GM04504 (cell line): ENCODE measurements around the gene LIX1.
"Not testable (repeated sequence)": the region's sequence is repeated elsewhere in the genome, so short reads cannot be mapped to it uniquely, and the experiment has no call there.

Source experiments
- DNase-seq: peaks from one replicate; pipeline ENCODE4 v3.0.0-alpha.2; 2012; ENCODE audit warnings: low read depth

LIX1 gene

DNA sequence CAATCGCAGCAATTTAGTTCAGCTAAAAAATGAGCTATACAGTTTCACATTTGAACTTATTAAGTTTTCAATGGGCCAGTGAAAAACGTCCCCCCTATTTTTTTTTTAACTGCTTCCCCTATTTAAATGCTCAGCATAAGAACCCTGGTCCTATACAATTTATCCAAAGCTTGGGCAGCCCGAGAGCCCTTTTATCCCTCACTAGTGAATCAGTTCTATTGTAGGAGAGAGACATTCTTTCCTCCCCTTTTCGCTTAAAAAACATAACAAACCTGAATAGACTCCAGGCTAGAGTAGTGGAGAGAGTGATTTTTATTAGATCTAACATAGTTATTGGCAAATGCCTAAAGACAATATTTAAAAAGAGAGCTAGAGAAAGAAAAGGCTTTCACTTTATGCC lies 1.4 kb downstream of the LIX1 start:
- DNase-seq, result no peak

DNA sequence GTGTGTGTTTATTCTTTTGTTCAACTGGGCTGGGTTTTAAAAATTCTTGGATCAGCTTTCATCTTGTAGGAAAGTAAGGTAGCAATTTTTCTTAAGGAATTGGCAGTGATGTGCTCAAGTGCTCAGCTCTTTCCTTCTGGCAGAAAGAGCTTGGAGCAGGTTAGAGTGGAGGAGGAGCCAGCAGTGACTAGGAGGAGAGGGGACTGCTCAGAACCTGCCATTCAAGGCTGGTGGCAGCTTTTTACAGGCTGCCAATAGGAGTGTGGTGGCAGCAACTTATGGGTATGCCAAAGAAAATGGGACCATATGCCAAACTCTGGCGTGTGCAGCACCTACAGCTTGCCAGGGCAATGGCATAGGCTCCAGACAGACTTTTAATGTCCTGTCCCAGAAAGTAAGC lies 2.2 kb downstream of the LIX1 start:
- not testable (repeated sequence) for DNase-seq

DNA sequence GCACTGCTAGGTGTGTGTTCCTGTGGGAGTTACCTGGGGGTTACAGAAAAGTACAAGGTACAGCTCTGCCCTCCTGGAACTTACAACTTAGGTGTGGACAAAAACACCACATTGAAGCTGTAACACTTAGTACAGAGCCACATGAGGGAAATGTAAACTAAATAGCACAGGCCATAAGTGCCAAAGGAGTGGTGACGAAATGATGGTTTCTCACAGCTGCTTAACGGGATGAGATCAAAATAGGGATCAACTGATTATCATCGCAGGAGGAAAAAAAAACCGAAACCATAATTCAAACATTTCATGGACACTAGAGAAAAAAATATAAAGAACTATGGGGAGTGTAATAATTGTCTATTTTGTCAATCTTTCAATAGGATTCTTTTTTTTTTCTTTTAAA lies 5.9 kb downstream of the LIX1 start:
- DNase-seq, result no peak

DNA sequence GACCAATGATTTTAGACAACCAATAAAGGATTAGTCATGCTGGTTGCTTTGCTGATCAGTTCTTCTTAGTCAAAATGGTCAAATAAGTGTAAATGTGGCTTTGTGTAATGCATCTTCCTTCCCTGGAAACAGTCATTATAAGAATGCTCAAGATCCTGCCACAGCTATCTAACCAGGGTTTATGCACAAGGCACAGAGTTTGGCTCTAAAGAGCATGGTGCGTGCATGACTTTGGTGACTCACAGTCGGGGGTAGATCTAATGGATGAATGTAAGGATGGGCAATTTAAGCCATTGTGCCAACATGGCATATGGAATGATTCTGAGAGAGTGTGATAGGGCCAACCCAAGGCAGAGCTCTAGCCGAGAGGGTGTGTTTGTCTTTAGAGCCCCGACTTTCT lies 6.5 kb downstream of the LIX1 start:
- DNase-seq, result no peak

DNA sequence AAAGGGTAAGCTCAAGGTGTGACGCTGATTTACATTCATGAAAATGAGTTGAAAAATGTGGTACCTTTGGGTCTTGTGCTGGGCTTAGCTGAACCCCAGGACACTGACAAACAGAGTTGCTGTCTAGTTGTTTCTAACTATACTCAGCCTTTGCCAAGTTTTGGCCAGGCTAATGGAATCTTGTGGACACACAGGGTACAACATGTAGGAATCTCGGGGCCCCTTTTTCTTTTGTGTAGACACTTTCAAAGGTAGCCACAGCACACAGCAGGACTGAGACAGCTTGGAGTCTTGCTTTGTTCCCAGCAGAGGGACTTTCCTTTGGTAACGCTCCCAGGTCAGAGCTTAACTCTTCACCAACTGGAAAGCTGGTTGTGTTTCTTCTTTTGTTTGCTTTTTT lies 7.8 kb downstream of the LIX1 start:
- no peak for DNase-seq

DNA sequence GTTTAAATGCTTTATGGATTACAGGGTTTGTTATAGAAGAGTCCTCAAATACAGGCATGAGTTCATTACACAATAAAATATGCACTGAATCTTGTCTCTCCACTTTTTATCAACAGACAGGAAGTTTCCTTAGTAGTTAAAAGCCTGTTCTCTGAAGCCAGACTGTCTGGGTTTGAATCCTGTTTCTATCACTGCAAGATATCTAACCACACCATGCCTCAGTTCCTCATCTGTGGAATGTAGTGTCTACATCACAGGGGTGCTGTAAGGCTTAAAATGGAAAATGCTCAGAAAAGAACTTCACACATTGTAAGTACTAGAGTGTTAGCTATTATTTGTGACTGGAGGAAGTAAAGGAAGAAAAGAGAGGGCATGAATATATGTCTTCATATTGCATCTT lies 9.3 kb downstream of the LIX1 start:
- DNase-seq, result no peak

DNA sequence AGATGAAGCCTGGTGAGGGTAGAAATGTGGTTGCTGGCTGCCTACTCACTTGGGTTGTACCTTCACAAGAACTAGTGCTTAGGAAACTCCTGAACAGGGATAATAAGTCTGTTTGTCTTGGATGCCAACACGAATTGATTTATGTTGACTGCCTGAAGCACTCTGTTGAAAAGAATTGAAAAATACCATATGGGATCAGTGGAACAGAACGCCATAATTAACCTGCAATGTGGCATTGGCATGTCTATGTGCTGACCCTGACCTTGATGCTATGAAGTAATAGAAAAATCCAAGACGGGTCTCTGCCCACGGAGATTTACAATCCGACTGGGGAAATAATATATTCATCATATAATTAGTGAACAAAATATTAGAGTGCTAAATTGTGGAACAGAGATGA lies 10.5 kb downstream of the LIX1 start:
- DNase-seq, result no peak

DNA sequence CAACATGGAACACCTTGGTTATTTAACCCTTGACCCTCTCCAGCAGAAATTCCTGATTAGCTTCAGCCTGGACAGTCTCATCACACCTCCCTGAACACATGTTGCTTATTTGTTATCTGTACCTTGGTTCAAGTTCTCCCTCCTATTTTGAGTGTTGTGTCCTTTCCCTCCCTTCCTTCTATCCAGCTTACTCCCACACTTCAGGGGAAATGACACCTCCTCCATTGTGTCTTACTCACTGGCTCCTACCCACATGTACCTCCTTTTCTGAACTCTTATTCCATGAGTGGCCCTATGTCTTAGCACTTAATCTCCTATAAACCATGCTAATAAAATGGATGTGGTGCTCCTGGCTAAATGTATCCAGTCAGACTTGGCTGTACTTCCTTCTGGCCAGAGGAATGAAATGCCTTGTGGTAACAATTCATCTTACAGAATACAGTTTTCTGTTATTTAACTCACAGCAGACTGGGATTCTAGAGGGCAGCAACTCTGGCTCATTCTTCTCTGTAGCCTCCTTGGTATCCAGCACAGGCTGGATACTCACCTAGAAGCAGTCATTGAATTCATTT lies 11.2 kb downstream of the LIX1 start:
- DNase-seq, result no peak

DNA sequence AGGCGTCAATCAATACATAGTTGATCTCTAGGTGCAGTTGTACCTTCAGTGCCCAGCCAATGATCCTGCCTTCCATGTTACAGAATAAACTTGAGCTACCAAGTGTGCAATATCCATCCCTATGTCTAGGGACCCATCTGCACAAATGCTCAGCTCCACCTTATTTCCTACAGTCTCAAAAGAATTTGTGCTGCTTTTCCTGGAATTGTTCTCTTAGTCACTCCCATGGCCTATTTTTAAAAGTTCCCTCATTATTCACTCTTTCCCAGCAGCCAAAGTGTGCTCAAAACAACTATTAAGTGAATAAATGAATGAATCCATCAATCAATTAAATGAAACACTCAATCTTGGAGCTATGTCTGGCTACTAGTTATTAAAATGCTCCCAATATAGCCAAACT lies 14.7 kb downstream of the LIX1 start:
- DNase-seq, result no peak

DNA sequence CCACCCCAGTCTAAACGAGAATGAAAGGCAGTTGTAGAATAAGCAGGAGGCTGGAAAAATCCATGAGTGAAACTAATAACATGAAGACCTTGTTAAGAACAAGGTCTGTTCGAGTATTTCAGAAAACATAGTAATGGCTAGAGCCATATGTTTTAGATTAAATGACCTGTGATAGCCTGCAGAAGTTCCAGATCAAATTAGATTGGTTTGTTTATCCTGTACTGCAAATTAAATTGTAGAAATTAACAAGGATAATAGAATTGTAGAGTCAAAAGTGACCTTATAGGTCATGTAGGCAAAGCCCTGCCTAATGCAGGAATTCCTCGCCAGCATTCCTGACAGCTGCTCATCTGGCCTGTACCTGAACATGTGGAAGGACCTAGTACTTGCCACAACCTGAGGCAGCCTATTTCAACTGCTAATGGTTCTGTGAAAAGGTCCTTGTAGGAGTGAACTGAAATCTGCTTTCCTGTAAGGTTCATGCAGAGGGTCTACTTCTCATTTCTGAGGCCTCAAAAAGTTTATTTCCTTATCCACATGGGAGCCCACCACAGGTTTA lies 17.2 kb downstream of the LIX1 start:
- DNase-seq, result no peak

DNA sequence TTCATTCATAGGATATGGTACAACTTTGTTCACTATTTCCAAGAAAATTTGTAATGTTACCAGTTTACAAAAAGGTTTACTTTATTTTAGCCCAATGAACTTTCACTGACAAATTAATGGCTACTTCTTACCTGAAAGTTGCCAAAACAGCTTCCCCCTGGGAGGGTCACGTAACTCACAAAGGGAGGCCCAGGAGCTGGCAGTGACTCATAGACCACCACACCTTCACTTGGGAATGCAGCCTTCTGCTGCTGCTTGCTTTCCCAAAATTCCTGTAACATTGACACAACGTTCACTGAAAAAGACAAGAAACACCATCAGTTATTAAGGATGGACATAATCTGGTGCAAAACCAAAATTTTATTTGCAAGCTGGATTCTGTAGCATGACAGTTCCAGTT lies 18.1 kb downstream of the LIX1 start:
- no peak for DNase-seq

DNA sequence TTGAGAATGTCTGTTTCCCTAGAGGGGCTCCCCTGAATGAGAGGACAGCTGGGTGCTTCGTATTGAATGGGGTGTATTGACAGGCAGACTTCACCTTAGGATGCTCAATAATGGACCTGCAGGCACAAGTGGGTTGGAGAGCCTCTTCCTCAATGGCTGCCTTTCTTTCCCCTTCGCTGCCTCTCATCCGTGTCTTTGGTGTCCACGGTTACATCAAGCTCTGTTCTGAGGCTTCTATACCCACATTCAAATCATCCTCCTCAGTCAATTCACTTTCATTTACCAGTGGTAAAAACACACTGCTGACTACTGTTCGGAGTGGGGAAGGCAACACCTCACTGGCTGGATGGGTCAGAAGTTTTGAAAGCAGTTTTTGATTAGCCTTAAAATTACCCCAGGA lies 20.6 kb downstream of the LIX1 start:
- no peak for DNase-seq

DNA sequence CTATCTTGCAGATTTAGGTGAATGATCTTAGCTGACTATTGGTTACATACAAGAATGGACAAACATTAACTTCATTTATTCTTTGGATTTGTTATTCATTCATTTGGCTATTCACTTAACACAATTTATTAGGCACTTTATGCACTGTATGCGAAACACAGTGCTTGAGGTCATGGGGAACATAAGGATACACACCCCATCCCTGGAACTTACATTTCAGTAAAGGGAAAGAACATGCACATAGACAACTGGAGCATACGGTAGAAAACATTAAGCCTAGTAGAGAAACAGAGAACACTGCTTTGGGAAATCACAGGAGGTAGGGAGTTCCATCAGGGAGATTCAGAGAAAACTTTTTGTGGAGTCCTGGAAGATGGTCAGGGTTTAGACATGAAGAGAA lies 22.2 kb downstream of the LIX1 start:
- DNase-seq, result no peak

DNA sequence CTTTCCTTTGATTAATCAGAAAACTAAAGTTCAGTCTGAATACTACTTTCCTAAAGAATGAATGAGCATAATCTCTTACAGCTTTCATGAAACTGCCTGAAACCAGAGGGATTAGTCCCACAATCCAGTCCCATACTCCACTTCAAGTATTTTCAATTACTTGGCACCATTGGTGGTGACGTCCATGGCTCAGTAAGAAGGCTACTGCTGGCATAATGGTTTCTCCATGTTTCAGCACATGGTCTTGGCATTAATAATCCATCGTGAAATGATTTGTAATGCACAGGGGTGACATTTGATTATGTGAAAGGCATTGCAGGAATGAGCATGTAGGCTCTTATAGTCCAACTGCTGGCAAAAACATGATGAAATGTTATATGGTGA lies 23.4 kb downstream of the LIX1 start:
- no peak for DNase-seq

DNA sequence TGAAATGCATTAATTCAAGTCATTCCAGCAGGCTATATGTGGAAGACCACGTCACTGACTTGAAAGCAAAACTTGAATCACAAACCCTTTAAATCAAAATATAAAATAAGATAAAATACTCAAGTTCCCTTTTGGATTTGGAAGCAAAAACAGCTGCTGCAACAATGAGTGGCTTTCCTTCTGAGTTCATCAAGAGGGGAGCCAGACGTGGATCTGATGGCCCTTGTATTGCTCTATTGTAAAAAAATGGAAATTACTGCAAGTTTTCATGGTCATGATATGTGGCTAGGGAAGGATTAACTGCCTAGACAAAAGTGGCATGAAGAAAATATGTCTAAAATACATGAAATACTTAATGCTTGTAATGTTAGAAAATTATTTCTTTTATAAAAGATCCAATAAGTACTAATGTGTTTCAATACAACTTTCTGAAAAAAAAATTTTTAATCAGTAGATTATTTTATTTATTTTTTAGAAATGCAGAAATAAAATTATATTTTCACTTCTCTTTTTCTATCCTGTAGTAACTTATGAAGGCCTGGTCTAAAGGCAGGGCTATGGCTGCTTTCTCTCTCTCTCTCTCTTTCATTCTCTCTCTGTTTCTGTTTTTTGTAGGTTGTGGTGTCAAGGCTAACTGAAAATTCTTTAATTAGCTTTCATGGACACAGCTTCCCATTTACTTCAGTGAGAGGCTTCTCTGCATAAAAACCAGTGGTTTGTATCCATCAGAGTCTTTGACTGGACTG lies 24.0 kb downstream of the LIX1 start:
- DNase-seq, result no peak

DNA sequence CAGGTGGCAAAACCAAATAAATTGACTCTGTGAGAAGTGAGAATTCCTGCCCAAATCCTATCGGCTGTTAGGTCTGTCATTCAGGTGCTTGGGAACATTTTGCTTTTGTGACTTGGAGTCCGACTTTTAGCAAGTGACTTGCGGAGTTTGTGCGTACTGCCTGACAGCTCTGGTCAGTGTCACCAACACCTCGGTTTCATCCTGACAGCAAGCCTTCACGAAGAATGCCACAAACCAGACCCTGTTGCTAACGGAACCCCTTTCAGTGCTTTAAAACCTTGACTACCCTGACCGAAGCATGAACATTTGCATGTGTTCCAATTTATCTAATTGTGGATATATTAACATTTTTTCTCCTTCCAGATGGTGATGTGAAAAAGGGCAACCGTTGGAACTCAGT lies 26.5 kb downstream of the LIX1 start:
- no peak for DNase-seq

DNA sequence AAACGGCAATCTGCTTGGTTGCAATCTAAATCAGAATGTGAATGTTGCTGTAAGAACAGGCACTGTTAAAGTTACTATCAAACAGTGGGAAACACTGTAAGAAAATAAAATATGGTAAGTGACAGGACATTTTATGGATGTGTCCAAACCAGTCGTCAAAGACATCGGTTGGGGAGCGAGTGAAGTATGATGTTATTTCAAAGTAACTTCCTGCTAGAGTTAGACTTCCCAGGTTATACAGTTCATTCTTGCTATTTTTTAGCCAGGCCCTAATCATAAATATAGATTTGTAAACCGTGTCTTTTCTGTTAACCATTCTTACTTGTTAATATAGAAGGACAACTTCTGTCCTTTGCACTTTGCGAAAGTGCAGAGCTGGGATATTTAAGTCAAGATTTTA lies 30.2 kb downstream of the LIX1 start:
- no peak for DNase-seq

DNA sequence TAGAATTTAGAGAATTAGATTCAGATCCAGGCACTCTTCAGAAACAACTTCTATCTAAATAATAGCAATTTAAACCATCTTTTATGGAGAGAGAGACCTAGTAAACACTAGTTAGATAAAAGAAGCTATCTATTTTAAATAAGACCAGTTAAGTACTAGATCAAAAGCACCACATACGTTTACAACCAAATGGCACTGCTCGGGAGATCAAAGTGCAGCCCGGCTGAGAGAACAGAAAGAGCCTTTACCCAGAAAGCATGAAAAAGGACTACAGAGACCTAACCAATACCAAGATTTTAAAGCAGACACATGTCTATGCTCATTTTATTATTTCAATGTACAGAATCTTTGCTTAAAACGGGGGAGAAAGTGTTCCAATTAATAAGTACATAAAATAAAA lies 30.8 kb downstream of the LIX1 start:
- no peak for DNase-seq

DNA sequence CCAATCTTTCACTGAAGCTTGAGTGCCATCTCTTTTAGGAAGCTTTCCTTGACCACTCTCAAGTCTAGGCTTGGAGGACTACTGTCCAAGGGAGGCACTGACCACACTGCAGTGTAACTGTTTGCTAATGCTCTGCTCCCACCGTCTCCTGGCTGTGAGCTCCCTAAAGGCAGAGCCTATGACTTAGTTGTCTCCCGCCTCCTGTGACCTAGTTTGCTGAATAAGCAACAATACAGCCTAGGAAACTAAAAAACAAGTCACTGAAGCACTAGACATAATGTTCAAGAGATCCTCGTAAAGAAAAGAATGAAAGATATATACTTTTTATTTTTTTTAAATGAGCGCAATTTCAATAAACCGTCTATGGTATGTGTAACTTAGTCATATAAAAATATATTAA lies 31.4 kb downstream of the LIX1 start:
- no peak for DNase-seq

DNA sequence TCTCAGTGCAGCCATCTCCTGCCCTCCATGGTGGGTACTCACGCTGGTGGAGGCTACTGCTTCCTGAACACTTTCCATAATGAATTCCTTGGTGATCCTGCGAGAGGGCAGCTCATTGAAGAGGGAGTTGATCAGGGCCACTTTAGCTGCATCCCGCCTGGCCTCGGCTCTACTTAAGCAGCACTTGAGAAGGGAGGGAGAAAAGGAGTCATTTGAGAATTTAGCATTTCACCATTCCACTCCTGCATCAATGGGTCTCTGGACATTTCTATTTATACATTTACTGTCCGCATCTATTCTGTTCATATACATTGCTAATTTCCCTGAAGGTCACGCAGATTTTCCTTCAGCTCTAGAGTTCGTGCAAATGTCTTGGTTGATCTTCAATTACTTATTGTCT lies 35.1 kb downstream of the LIX1 start:
- DNase-seq, result no peak

DNA sequence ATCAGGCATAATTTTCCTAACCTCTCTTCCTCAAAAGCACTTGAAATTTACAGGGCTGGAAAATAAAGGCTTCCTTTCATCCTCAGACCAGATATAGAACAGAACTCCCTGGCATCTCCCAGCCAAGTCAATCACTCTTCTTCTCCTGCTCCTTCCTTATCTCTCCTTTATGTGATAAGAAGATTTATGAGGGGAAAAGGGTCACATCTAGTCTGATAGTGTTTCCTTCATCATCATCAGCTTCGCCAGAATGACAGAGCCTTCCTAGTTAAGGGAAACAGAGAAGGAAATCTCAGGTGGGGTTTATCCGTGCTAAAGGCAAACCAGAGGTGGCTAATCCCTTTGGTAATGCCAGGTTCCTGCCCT lies 36.2 kb downstream of the LIX1 start:
- no peak for DNase-seq

DNA sequence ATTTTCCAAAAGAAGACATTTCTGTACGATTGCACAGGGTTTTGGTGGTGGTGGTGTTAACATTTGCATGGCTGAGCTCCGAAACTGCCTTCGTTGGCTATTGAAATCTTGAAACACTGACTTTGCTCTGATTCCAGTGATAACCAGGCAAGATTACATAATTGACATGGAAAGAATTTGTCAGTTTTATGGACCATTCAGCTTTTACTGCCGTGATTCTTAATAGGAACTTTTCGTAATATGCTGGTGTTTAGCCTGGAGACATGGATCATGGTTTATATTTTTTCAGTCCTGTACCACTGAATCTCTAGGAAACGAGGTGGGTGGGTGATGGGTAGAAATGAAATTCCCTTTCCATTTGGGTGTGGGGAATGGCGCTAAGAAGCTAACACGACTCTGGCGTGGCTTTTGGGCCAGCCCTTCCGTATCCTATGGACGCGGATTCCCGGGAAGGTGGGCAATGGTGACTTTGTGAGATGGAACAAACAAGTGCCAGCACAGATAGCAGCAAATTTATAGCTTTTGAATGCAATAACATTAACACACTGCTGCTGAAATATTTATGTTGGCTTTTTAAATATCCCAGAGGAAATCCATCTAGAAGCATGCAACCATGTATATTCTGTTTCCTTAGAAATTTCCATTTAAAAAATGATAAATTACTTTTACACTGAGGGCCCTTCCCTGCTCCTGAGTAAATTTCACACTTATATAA lies 36.8 kb downstream of the LIX1 start:
- DNase-seq, result no peak

DNA sequence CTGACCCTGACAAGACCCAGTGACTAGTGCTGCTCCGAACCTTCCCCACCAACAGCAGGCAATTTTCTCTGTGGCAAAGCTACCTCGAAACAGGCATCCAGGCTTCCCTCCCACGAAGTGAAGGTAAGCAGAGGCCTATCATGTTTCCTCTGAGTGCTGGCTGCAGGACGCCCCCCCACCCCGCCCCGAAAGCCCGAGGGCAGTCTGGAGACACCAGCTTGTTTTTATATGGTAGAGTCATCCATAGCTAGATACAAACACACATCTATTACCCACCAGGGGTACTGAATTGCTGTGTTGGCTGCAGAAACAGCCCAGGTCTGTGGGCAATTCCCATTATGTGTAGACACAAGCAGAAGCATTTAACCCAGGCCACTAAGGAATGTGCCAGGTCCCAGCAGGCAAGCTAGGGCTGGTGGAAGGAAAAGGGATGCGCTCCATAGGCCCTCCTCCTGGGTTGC lies 40.4 kb downstream of the LIX1 start:
- no peak for DNase-seq
